T-helper 2 cell (primary cell): Measurements from ENCODE around the gene NECAB2.

Source experiments
- DNase-seq, 5 experiments: peaks; one replicate each; pipeline versions ENCODE4 v3.0.0 to v3.0.0-alpha.2; 2012 to 2022

NECAB2 gene

DNA sequence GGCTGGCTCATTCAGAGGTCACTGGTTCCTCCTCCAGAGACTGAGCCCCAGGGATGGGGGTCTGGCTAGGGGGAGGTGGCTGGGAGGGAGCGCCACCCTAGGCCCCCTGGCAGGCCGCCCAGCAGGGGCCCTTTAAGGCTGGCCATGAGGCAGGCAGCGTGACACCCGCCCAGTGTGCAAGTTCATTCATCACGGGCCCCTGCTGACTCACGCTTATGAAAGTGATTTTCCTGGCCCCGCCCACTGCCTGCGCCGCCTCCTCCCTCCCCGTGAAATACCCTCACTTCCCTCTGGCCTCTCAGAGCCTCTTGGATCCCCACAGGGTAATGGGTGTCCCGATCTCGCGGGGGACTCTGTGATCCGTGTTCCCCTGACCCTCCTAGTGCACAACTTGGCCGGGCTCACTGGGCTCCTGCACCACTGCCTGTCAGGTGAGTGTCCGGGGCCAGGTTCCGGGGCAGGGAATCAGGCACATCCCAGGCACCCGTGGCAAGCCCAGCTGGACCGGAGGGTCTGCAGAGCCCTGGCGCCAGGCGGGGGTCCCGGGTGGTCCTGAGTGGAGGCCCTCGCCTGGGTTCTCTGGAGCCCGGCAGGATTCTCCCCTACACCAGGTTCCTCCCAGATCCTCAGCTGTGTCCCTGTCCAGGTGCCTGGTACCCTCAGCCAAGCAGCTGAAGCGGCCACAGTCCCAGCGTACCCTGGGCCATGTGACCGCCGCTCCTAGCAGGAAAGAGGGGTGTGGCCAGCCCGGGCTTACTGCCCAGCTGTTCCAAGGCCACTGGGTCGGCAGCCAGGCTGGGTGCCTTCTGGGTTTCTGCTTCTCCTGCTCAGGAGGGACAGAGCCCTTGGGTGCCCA, 14.9 kb upstream of the NECAB2 start, which contains the start of gene OSGIN1:
TSS of gene OSGIN1 (plus strand) at position 301 of the 856 bp plus-strand sequence. CDS start 4,432 bp downstream, outside the sequence.
- peak in 4 of 5 experiments; percentile 7 to 78 (median 44) for DNase-seq

DNA sequence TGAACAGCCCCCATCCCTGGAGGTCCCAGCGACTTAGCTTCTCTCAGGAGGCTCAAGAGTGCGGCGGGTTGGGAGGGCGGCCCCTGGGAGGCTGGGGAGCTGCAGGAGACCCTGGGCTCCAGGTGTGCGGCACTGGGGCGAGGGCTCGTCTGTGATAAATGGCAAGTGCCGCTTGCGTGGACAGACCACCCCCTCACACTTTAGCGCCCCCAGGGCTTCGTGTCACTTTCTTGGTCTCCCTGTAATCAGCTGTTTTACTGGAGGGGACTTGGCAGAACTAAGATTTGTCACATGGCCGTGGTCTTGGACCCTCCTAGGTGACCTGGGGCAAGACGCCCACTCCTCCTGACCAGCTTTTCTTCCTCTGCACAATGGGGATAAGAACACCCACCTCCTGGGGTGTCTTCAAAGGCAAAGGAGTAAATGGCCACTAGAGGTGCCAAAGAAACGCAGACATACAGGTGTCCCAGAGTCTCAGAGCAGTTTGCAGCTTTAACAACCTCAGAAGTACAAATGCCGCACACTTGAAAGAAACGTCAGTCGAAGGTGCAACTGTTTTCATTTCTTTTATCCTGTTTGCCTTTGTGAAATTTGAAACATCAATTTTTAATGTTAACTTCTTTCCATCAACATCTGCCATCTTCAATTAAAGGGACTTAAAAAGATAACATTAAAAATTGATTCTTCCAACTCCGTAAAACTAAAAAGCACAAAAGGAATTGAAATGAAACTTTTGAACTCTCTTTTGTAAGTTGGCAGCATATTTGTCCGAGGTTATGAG, 14.1 kb upstream of the NECAB2 start:
- DNase-seq: peak in 1 of 5 experiments; percentile 66

DNA sequence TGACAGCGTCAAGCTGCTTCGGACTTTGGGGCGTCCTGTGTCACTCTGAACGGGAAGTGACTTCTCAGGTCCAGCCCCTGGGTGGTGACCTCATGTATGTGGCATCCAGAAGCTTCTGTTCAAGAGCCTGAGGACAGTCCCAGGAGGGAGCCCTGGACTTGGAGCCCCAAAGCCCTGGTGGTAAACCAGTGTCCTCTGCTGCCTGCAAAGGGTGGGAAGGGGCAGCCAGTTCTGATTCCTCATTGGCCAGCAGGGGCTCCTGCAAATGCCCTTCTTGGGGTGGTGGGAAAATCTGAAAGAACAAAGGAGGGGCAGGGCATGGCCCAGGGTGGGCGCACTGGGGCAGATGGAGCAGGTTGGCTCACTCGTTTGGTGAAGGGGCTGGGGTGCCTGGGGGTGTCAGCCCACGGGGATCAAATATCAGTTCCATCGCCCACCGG, 13.4 kb upstream of the NECAB2 start:
- no peak for DNase-seq

DNA sequence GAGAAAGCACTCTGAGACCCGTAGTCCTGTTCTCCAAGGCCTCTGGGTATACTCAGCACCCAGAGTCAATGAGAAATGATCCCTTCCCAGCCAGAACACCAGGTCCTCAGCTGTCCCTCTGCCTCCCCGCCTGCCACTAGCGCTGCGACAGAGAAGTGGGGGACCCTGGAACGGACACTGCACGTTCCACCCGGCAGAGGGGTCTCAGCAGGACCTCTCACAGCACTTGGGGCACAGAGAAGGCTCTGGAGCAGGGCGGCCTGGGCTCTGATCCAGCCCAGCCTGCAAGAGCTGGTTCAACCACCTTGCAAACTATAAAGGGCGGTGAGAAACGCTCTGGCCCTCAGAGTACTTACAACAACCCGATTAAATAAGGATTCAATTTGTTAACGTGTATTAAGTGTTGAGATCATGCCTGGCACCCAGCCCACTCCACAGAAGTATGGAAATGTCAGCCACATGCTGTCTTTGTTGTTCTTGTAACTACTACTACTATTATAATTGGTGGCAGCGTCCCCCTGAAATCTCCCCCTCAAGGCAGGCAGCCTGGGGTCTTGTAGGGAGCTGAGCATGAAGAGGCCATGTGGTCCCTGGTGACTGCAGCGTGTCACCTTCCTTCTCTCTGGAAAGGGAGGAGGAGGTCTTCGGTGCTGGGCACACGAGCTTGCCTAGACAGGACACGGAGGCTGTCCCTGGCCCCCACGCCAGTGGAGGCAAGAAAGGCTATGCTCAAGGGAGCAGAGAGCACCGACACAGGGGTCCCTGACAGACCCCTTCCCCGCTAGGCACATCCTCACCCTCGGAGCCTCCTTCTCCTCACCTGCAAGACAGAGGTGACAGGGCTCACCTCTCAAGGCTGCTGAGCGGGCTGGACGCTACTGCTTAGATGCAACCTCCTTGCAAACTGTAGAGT, 12.6 kb upstream of the NECAB2 start:
- DNase-seq: no peak

DNA sequence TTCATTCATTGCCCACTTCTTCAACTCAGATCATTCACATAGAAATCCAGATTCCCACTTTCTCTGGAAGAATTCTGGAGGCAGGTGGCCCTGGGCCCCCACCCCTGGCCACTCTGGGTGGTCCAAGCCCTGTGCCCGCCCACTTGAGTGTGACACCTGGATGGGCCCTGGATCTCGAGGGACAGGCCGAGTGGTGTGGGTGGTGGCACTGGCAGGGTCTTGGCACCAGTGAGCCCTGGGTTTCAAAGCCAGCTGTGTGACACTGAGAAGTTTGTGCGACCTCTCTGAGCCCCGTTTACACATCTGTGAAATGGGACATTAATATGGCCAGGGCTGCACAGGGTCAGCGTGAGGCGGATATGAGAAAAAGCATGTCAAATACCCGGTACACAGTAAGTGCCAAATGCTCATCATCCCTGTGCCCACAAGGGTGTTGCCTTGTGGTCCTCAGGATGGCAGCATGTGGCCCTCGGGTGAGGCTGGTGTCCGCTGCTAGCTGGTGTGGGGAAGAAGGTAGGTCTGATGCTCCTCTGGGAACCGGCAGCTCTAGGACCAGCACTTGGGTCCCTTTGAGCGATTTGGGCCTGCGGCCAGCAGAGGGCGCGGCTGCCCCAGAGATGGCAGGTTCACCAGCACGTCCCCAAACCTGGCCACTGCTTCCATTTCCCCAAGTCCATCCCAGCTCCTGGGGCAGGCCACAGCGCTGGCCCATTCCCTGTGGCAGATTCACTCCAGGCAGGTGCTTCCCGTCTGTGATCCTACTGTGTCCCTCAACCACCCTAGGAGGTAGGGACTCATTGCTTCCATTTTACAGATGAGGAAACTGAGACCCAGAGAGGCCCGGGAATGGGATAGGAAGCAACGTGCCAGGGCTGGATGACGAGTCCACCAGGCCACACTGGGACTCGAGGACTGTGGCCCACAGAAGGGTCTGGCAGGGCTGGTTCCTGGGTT, 11.4 kb upstream of the NECAB2 start:
- DNase-seq: peak; percentile 14 to 71 (median 52)

DNA sequence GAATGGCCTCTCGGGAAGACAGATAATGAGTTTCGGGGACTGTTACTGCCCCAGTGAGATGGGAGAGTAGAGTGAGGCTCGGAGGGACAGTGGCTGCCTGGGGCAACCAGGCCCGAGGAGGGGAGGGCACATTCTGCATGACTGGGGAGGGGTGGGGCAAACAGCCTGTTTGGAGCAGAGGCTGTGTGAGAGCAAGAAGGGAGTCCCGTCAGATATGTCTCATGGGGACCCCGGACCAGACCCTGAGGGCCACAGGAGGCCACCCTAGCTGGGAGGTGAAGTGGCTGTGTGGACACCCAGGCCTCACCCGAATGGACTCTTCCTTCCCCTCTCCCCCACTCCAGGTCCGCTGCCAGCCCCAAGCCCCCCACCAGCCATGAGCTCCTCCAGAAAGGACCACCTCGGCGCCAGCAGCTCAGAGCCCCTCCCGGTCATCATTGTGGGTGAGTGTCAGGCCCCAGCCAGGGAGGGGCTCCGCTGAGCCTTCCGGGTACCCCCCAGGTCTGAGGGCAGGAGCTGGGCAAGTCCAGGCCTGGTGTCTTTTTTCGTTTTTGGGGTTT, 10.7 kb upstream of the NECAB2 start:
- no peak for DNase-seq

DNA sequence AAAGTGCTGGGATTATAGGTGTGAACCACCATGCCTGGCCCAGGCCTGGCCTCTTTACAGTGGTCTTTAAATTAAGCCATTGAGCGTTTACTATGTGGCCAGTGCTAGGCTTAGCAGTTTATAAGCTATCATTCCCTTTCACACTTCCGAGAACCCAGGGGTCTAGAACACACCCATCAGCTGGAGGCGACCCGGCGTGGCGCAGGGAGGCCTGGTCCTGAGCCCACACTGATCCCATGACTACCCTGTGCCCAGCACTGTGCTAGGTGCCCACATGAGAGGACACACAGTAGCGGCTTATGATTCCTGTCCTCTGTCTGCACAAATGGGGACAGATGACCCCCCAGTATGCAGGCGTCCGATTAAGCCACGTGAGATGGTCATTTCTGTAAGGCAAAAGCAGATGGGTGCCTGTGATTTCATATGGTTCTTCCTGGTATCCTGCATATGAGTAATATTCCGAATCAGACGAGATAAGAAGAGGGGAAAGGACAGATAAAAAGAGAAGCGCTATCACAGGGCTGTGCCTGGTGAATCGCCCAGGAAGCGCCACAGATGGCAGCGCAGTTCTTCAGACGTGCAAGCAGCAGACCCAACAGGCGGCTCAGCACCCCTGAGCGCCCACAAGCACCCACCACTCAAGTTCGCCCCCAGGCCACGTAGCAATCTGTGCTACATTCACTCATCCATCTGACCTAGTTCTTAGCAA, 9.8 kb upstream of the NECAB2 start:
- DNase-seq: no peak

DNA sequence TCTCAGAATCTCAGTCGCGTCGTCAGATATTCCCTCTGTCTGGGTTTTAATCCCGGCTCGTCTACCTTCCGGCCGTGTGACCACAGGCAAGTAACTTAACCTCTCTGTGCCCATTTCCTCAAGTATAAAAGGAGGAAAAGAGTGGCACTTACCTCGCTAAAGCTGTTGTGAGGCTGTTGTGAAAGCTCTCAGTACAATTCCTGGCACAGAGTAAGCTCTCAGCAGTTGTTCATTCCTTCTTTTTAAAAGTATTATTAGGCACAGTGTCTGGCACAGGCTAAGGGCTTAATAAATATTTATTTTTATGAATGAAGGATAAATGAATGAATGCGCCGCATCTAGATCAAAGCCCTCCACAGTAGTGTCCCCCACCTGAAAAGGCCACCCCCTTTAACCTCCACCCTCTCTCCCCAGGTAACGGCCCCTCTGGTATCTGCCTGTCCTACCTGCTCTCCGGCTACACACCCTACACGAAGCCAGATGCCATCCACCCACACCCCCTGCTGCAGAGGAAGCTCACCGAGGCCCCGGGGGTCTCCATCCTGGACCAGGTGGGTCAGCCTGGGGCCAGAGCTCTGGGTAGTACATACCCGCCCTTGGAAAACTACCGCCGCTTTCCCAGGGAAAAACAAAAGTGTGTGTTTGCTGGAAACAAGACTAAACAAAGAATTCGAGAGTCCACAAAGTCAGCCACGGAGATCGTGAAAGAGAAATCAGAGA, 9.0 kb upstream of the NECAB2 start:
- no peak for DNase-seq

DNA sequence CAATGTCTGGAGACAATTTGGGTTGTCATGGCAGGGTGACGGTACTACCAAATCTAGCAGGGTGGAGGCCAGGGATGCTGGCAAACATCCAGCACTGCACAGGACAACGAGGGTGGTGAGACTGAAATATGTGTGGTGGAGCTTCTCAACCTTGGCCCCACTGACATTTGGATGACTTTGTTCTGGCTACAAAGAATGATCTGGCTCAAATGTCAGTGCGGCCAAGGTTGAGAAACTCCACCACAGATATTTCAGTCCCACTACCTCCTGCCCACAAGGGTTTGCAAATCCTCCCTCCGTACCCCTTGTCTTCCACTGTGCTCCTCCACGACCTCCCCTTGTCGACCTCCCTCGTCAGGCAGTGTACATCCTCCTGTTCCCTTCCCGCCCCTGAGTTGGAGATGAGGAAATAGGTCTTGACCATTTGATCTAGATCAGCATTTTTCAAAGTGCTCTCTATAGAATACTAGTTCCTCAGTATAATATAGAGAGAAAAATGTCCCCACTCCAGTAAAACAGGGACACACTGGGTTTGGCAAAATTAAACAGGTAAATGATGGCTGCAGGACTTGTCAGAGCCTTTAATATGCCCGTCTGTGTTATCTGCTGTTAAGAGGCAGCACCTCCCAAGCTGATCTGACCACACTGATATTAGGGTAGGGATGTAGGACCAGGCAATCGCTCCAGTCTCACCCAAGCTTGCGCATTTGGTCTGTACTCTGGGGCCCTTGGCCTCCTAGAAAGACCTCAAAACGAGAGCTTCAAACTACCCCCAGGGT, 8.2 kb upstream of the NECAB2 start:
- DNase-seq: no peak

DNA sequence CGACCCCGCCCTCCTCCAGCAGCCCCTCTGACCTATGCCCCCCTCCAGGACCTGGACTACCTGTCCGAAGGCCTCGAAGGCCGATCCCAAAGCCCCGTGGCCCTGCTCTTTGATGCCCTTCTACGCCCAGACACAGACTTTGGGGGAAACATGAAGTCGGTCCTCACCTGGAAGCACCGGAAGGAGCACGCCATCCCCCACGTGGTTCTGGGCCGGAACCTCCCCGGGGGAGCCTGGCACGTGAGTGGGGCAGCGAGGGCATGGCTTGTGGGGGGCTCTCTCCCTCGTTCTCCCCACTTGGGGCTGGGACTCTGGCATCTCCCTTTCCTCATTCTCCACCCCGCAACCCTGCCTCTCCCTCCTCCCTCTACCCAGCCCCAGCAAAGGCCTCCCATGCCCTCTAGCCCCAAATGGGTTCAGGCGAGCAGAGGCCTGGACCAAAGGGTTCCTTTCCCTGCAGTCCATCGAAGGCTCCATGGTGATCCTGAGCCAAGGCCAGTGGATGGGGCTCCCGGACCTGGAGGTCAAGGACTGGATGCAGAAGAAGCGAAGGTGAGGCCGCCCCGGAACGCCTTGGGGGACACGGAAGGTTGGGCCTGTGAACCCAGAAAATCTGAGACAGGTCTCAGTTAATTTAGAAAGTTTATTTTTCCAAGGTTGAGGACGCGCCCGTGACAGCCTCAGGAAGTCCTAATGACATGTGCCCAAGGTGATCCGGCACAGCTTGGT, 7.4 kb upstream of the NECAB2 start:
- DNase-seq: no peak

DNA sequence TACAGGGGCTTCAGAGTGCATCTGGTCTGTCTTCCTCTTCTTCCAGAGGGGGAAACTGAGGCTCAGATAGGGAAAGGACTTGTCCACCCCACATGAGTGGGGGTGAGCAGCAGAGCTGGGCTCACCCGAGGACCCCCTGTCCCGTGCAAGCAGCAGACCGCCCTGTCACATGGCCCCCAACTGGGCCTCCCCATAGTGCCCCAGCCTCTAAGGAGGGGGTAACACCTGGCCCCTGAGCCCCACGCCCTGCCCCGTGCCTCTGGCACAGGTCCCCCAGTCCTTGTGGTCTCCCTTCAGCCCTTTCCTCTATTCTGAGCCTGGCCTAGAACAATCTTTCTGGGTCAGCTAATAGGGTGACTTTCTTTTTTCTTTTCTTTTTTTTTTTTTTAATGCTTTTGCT, 6.5 kb upstream of the NECAB2 start:
- DNase-seq: no peak

DNA sequence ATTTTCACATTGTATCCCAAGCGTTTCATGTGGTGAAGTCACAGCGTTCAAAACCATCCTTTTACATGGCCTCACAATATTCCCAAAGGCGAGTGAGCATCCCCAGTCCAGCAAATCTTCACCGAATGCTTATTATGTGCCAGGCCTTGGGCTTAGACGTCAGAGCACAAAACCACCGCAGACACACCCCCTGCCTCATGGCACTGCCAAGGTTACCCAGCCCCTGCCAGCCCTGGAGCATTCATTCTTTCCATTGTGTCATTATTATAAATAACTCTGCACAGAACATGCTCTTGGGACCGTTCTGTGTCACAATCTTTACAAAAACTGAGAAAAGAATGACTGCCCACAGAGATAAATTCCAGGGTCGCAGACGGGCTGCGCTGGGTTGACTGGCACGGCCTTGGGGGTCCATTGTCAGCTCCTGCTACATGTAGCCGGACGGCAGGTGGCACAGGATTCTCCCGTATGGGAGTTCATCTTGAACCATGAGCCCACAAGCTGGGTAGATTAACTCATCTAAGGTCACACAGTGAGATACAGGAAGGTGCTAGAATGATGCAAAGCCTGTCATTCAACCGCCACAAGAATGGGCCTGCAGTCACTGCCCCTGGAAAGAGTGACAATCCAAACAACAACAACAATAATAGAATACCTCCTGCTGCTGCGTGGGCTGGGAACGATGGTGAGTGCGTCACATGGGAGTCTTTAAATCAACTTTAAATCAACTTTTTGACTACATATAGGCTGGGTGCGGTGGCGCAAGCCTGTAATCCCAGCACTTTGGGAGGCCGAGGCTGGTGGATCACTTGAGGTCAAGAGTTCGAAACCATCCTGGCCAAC, 4.5 kb upstream of the NECAB2 start:
- DNase-seq: no peak

DNA sequence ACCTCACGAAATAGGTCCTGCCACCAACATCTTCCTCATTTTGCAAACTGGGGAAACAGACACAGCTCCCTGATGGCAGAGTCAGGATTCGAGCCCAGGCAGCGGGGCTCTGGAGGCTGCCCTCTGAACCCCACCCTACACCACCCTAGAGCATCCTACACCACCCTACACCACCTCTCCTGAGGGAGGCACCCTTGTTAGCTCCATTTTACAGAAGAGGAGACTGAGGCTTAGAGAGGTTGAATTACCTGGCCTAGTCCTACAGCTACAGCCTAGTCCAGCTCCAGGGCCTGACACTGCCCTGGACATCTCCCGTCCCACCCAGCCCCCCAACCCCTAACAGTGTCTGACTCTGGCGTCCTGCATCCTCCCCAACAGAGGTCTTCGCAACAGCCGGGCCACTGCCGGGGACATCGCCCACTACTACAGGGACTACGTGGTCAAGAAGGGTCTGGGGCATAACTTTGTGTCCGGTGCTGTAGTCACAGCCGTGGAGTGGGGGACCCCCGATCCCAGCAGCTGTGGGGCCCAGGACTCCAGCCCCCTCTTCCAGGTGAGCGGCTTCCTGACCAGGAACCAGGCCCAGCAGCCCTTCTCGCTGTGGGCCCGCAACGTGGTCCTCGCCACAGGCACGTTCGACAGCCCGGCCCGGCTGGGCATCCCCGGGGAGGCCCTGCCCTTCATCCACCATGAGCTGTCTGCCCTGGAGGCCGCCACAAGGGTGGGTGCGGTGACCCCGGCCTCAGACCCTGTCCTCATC, 3.2 kb upstream of the NECAB2 start:
- DNase-seq: no peak

DNA sequence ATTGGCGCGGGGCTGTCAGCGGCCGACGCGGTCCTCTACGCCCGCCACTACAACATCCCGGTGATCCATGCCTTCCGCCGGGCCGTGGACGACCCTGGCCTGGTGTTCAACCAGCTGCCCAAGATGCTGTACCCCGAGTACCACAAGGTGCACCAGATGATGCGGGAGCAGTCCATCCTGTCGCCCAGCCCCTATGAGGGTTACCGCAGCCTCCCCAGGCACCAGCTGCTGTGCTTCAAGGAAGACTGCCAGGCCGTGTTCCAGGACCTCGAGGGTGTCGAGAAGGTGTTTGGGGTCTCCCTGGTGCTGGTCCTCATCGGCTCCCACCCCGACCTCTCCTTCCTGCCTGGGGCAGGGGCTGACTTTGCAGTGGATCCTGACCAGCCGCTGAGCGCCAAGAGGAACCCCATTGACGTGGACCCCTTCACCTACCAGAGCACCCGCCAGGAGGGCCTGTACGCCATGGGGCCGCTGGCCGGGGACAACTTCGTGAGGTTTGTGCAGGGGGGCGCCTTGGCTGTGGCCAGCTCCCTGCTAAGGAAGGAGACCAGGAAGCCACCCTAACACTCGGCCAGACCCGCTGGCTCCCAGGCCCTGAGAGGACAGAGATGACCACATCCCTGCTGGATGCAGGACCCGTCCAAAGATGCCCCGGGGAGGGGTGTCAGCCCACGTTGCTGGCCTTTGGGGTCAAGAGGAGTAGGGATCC, 2.4 kb upstream of the NECAB2 start:
- no peak for DNase-seq

DNA sequence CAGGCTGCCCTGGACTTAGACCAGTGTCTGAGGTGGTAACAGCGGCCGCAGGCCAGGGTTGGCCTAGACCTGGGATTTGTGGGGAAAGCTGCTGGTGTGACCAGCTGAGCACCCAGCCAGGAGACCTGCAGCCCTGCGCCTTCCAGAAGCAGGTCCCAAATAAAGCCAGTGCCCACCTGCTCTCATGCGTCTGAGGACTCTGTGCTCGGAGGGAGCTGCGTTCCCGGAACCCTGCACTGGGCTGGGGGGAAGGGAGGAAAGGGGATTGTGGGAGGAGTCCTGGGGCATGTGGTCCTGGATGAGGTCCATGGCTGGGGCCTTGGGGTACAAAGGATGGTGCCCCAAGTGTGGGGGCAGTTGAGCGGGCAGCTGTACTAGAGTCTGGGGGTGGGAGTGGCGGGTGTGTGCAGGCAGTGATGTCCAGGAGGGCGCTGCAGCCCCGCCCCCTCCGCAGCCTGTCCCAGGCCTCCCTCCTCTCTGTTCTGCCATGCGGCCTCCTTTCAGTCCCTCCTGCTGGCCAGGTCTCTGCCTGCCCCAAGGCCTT, 1.8 kb upstream of the NECAB2 start:
- DNase-seq: no peak
